ENCODE measurements around the gene PTPN13.

Gene PTPN13

DNA sequence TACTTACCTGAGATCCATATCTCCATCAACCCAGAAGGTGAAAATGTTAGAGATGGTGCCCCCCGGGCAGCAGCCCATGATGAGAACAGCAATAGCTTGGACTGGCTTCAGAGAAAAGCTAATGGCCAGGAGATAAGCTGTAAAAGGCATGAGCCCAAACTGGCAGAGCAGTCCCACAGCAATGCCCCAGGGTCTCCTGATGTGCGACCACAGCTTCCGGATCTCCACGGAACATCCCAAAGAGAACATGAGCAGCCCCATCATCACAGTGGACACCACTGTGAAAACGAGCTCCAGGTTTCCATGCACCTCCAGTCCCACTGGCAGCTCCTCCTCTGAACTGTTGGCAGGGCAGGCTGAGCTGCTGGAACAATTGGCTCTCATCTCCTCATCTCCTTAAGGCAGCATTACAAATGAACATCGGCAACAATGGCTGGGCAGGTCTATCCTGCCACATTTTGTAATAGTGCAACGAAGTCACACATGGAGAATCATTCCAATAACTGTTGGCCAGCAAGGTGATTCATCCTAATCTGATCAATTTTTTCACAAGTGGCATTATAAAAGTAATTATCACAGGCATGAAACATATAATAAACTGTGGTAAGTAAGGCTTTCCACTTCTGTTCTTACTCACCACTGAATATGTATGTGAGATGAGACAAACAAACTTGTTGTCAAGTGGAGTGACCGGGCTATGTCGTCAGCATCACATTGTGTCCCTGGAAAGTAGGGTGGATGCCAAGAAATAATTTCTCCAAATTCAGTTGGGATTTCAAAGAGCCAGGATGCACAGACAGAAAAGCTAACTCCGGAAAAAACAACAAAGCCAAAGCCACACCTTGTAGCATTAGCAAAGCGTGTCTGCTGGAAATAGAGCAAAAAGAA lies 254.9 kb downstream of the PTPN13 start, which contains the start of gene SLC10A6:
TSS of gene SLC10A6 (minus strand) at position 653 of the 888 bp plus-strand sequence. CDS start at position 384, 269 bp downstream.
- TF ChIP-seq, protein P1, sequence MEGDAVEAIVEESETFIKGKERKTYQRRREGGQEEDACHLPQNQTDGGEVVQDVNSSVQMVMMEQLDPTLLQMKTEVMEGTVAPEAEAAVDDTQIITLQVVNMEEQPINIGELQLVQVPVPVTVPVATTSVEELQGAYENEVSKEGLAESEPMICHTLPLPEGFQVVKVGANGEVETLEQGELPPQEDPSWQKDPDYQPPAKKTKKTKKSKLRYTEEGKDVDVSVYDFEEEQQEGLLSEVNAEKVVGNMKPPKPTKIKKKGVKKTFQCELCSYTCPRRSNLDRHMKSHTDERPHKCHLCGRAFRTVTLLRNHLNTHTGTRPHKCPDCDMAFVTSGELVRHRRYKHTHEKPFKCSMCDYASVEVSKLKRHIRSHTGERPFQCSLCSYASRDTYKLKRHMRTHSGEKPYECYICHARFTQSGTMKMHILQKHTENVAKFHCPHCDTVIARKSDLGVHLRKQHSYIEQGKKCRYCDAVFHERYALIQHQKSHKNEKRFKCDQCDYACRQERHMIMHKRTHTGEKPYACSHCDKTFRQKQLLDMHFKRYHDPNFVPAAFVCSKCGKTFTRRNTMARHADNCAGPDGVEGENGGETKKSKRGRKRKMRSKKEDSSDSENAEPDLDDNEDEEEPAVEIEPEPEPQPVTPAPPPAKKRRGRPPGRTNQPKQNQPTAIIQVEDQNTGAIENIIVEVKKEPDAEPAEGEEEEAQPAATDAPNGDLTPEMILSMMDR (IDR thresholded peaks at IDR 0.05; ENCODE audit: low read depth, low read length) = no peak
- TF ChIP-seq POLR2A (IDR thresholded peaks at IDR 0.05; ENCODE audit: extremely low read depth, insufficient read length) (no peak), MYC (IDR thresholded peaks at IDR 0.05; ENCODE audit: low read depth, low read length) (no peak)
- TF ChIP-seq, protein P2, sequence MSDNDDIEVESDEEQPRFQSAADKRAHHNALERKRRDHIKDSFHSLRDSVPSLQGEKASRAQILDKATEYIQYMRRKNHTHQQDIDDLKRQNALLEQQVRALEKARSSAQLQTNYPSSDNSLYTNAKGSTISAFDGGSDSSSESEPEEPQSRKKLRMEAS (IDR thresholded peaks at IDR 0.05; ENCODE audit: low read depth, low read length) = no peak
- no peak within 1 kb of the TSS for H3K4me3 ChIP-seq (ENCODE audit: low read depth, low read length)
- DNase-seq (ENCODE audit: low read depth) = no peak

DNA sequence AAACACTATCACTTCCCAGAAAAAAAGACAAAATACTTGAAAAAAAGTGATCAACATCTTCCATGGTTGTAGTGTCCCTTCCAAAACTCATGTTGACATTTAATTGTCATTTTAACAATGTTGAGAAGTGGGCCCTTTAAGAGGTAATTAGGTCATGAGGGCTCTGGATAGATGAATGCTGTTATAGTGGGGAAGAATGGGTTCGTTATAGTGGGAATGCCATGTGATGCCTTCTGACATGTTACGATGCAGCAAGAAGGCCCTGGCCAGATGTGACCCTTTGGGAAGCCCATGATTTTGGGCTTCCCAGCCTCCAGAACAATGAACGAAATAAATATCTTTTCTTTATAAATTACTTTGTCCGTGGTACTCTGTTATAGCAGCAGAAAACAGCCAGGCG lies 259.1 kb downstream of the PTPN13 start:
- DNase-seq (ENCODE audit: low read depth) = no peak
- H3K4me3 ChIP-seq (ENCODE audit: low read depth, low read length) = no peak overlapping the region
- TF ChIP-seq MYC (IDR thresholded peaks at IDR 0.05; ENCODE audit: low read depth, low read length) (no peak), POLR2A (IDR thresholded peaks at IDR 0.05; ENCODE audit: extremely low read depth, insufficient read length) (no peak)
- TF ChIP-seq, protein P1 (IDR thresholded peaks at IDR 0.05; ENCODE audit: low read depth, low read length) = no peak
- TF ChIP-seq, protein P2 (IDR thresholded peaks at IDR 0.05; ENCODE audit: low read depth, low read length) = no peak

DNA sequence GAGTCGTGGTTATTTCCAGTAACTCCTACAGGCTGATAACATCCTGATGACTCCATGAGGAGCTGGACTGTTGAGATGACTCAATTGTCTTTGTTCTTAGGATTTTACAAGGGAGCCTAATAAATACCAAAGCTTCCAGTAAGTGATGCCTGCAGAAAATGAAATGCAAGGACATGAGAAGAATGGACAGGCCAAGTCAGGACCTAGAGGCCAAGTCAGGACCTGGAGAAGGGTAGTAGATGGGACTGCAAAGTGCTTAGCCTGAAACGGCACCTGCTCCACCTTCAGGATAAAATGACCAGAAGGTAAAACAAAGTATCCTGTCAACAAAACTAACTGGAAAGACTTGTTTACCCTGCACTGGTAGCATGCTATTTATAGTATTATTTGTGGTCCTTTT lies 261.5 kb downstream of the PTPN13 start:
- TF ChIP-seq POLR2A (IDR thresholded peaks at IDR 0.05; ENCODE audit: extremely low read depth, insufficient read length) = no peak
- TF ChIP-seq, protein P2 (IDR thresholded peaks at IDR 0.05; ENCODE audit: low read depth, low read length) = no peak
- TF ChIP-seq, protein P1 (IDR thresholded peaks at IDR 0.05; ENCODE audit: low read depth, low read length) = no peak
- no peak for TF ChIP-seq MYC (IDR thresholded peaks at IDR 0.05; ENCODE audit: low read depth, low read length)
- DNase-seq (ENCODE audit: low read depth) = peak; percentile 40
- H3K4me3 ChIP-seq (ENCODE audit: low read depth, low read length) = no peak overlapping the region

DNA sequence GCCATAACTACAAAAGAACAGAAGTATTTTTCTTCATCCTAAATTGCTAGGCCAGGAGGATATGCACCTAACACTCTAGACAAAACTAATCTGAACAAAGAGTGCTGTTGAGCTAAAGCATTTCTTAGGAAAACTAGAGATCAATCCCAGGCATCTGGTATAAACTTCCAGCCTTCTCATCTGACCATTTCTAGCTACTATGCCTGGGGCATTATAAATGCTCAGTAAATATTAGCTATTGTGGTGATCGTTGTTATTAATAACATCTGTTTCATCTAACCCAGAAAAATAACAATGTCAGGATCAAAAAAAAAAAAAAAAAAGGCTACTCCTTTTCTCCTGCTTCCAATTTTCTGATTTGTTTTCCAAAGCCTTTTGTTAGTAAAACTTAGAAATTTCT lies 262.8 kb downstream of the PTPN13 start:
- no peak for DNase-seq (ENCODE audit: low read depth)
- TF ChIP-seq, protein P1 (IDR thresholded peaks at IDR 0.05; ENCODE audit: low read depth, low read length) = no peak
- TF ChIP-seq MYC (IDR thresholded peaks at IDR 0.05; ENCODE audit: low read depth, low read length) (no peak), POLR2A (IDR thresholded peaks at IDR 0.05; ENCODE audit: extremely low read depth, insufficient read length) (no peak)
- TF ChIP-seq, protein P2 (IDR thresholded peaks at IDR 0.05; ENCODE audit: low read depth, low read length) = no peak
- H3K4me3 ChIP-seq (ENCODE audit: low read depth, low read length) = no peak overlapping the region

DNA sequence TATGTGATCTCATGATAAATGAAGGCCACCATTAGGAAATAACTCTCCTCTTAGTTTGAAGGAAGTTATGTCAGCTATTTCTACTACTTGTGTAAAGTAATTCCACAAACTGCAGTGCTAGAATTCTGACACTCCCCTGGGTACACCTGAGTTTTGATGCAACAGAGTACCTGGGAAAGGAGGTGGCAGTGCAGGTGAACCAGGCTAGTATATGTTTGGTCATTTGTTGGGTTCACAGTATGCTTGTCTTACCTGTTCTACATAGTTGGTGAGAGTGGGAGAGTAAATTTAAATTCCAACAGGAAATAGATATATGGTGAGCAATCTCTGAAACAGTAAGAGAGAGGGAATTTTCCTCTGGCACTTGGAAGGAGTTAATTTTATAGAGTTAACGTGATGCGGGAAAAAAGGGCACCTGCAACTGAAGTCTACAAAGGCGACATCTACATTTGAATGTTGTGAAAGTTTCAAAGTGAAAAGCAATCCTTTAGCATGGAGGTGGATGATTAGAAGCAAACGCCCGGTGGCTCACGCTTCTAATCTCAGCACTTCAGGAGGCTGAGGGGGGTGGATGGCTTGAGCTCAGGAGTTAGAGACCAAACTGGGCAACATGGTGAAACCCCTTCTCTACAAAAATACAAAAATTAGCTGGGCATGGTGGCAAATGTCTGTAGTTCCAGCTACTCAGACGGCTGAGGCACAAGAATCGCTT lies 263.4 kb downstream of the PTPN13 start:
- DNase-seq (ENCODE audit: low read depth) = no peak
- no peak overlapping the region for H3K4me3 ChIP-seq (ENCODE audit: low read depth, low read length)
- TF ChIP-seq, protein P2 (IDR thresholded peaks at IDR 0.05; ENCODE audit: low read depth, low read length) = no peak
- TF ChIP-seq, protein P1 (IDR thresholded peaks at IDR 0.05; ENCODE audit: low read depth, low read length) = no peak
- TF ChIP-seq MYC (IDR thresholded peaks at IDR 0.05; ENCODE audit: low read depth, low read length) (no peak), POLR2A (IDR thresholded peaks at IDR 0.05; ENCODE audit: extremely low read depth, insufficient read length) (no peak)

Data from NB4 (cell line).